IMR-90 (cell line): ENCODE data around the gene EEF1B2. TPM values are rescaled to one million over a fixed set of nuclear protein-coding genes. Genes with fewer than 3 reads are reported as not detected.

Source experiments
- ATAC-seq: fragments of 200-7000 bp; cut with Tn5 transposase; 2 replicates; pipeline ENCODE4 v1.9.1; 2020; ENCODE audit warnings: low read depth, mild to moderate bottlenecking, moderate library complexity
- BruUV-seq: library from RNA; stranded (reverse); fragments of 400-500 nt; replicated peaks from 2 replicates; lab custom pipeline; 2021; lab: Mats Ljungman, UMichigan
- CTCF ChIA-PET: fragments of 300-600 bp; formaldehyde crosslinking; extraction: SDS; loops from one replicate; lab custom pipeline; 2021; ENCODE audit warnings: antibody characterized with exemption; lab: Yijun Ruan, JAX
- POLR2A ChIA-PET: fragments of 300-600 bp; sonication (Branson Sonifier 250); formaldehyde crosslinking; loops from one replicate; lab custom pipeline; 2022; ENCODE audit warnings: antibody characterized with exemption; ENCODE audit not compliant: unreplicated experiment; lab: Charles Lee
- DNase-seq: peaks from one replicate; pipeline ENCODE4 v3.0.0; 2013
- H2AFZ ChIP-seq: replicated peaks from 2 replicates; pipeline ENCODE3; 2013; ENCODE audit warnings: low read length, mild to moderate bottlenecking; ENCODE audit not compliant: poor library complexity
- H2AK5ac ChIP-seq: 2 replicates; pipeline ENCODE4 v1.6.1; 2013; ENCODE audit warnings: low read depth, low read length, inconsistent platforms
- H2AK9ac ChIP-seq: replicated peaks from 2 replicates; pipeline ENCODE3; 2013; ENCODE audit warnings: mild to moderate bottlenecking, low read depth, low read length, moderate library complexity; ENCODE audit not compliant: poor library complexity
- H2BK120ac ChIP-seq: 2 replicates; pipeline ENCODE4 v1.6.1; 2013; ENCODE audit warnings: low read depth, low read length, inconsistent platforms
- H2BK15ac ChIP-seq: 3 replicates; pipeline ENCODE4 v1.6.1; 2013; ENCODE audit warnings: low read depth, low read length, inconsistent platforms
- H2BK20ac ChIP-seq: 2 replicates; pipeline ENCODE4 v1.6.1; 2013; ENCODE audit warnings: low read depth, mild to moderate bottlenecking, inconsistent platforms, low read length, moderate library complexity
- H2BK5ac ChIP-seq: 2 replicates; pipeline ENCODE4 v1.6.1; 2013; ENCODE audit warnings: mild to moderate bottlenecking, low read depth, low read length, inconsistent platforms; ENCODE audit not compliant: poor library complexity, severe bottlenecking
- H3K14ac ChIP-seq: replicated peaks from 2 replicates; pipeline ENCODE4 v1.6.1; 2013; ENCODE audit warnings: low read depth, low read length, inconsistent platforms
- H3K18ac ChIP-seq: 2 replicates; pipeline ENCODE4 v1.6.1; 2013; ENCODE audit warnings: low read depth, low read length, control low read depth
- H3K23ac ChIP-seq: 2 replicates; pipeline ENCODE4 v1.6.1; 2013; ENCODE audit warnings: low read depth, low read length, inconsistent platforms
- H3K27ac ChIP-seq: 2 replicates; pipeline ENCODE4 v1.5.1; 2013; ENCODE audit warnings: mild to moderate bottlenecking, control low read depth, low read length; ENCODE audit not compliant: insufficient read depth
- H3K27me3 ChIP-seq: 2 replicates; pipeline ENCODE4 v1.6.1; 2013; ENCODE audit warnings: low read length; ENCODE audit not compliant: control insufficient read depth, insufficient read depth
- H3K36me3 ChIP-seq: 2 replicates; pipeline ENCODE4 v1.6.1; 2013; ENCODE audit warnings: low read length, mixed read lengths; ENCODE audit not compliant: control insufficient read depth, insufficient read depth
- H3K4ac ChIP-seq: 2 replicates; pipeline ENCODE4 v1.6.1; 2013; ENCODE audit warnings: low read depth, low read length, inconsistent platforms
- H3K4me1 ChIP-seq: 2 replicates; pipeline ENCODE4 v1.6.1; 2013; ENCODE audit warnings: low read length, mixed read lengths; ENCODE audit not compliant: control insufficient read depth, insufficient read depth
- H3K4me2 ChIP-seq: 2 replicates; pipeline ENCODE4 v1.6.1; 2013; ENCODE audit warnings: low read depth, mild to moderate bottlenecking, control low read depth, low read length, moderate library complexity
- H3K4me3 ChIP-seq: 2 replicates; pipeline ENCODE4 v1.5.1; 2013; ENCODE audit warnings: low read depth, mild to moderate bottlenecking, control low read depth, low read length, moderate library complexity; ENCODE audit not compliant: insufficient read depth
- H3K56ac ChIP-seq: 2 replicates; pipeline ENCODE4 v1.6.1; 2013; ENCODE audit warnings: low read length, inconsistent platforms; ENCODE audit not compliant: insufficient read depth; ENCODE audit errors: extremely low read depth
- H3K79me1 ChIP-seq, 2 experiments: 2 replicates each; pipeline ENCODE4 v1.6.1; 2013; ENCODE audit warnings: low read length in 2 of 2, inconsistent platforms in 1 of 2, low read depth in 1 of 2
- H3K9ac ChIP-seq: 2 replicates; pipeline ENCODE4 v1.6.1; 2013; ENCODE audit warnings: low read depth, low read length, control low read depth
- H3K9me1 ChIP-seq: 2 replicates; pipeline ENCODE4 v1.6.1; 2013; ENCODE audit warnings: low read length, inconsistent platforms; ENCODE audit not compliant: insufficient read depth
- H3K9me3 ChIP-seq: 2 replicates; pipeline ENCODE4 v1.6.1; 2013; ENCODE audit warnings: low read length; ENCODE audit not compliant: control insufficient read depth, insufficient read depth
- H4K20me1 ChIP-seq: 2 replicates; pipeline ENCODE4 v1.6.1; 2013; ENCODE audit warnings: low read length, inconsistent platforms; ENCODE audit not compliant: insufficient read depth
- H4K5ac ChIP-seq: 2 replicates; pipeline ENCODE4 v1.6.1; 2013; ENCODE audit warnings: mild to moderate bottlenecking, low read depth, low read length, control low read depth
- H4K8ac ChIP-seq, 2 experiments: 2 replicates each; pipeline ENCODE4 v1.6.1; 2013; ENCODE audit warnings: low read depth in 2 of 2, low read length in 2 of 2, control low read depth in 1 of 2, inconsistent platforms in 1 of 2
- H4K91ac ChIP-seq: 2 replicates; pipeline ENCODE4 v1.6.1; 2013; ENCODE audit warnings: low read depth, low read length, inconsistent platforms; ENCODE audit not compliant: insufficient read depth
- BHLHE40 ChIP-seq: fragments of 150-350 bp; IDR thresholded peaks from 2 replicates; pipeline ENCODE4 v1.6.1; 2016; ENCODE audit warnings: mild to moderate bottlenecking, low read depth, low read length
- CEBPB ChIP-seq: IDR thresholded peaks from 2 replicates; pipeline ENCODE4 v1.6.1; 2012; ENCODE audit warnings: low read depth, low read length, improper control_type of control experiment
- CHD1 ChIP-seq: IDR thresholded peaks from 2 replicates; pipeline ENCODE4 v1.6.1; 2012; ENCODE audit warnings: low read depth, low read length, improper control_type of control experiment
- FOS ChIP-seq: fragments of 150-350 bp; IDR thresholded peaks from 2 replicates; pipeline ENCODE4 v1.6.1; 2016; ENCODE audit warnings: low read depth, low read length
- MAFK ChIP-seq: IDR thresholded peaks from 2 replicates; pipeline ENCODE4 v1.6.1; 2012; ENCODE audit warnings: low read depth, low read length, improper control_type of control experiment
- MAZ ChIP-seq: IDR thresholded peaks from 2 replicates; pipeline ENCODE4 v1.6.1; 2012; ENCODE audit warnings: low read depth, mild to moderate bottlenecking, low read length, improper control_type of control experiment, moderate library complexity, borderline replicate concordance
- MXI1 ChIP-seq: IDR thresholded peaks from 2 replicates; pipeline ENCODE4 v1.6.1; 2012; ENCODE audit warnings: low read depth, mild to moderate bottlenecking, low read length, moderate library complexity, borderline replicate concordance
- NFE2L2 ChIP-seq: fragments of 150-350 bp; IDR thresholded peaks from 2 replicates; pipeline ENCODE4 v1.6.1; 2016; ENCODE audit warnings: low read depth, mild to moderate bottlenecking, low read length
- POLR2A ChIP-seq: IDR thresholded peaks from 2 replicates; pipeline ENCODE4 v1.6.1; 2012; ENCODE audit warnings: mild to moderate bottlenecking, low read depth, low read length
- RAD21 ChIP-seq: IDR thresholded peaks from 2 replicates; pipeline ENCODE4 v1.6.1; 2012; ENCODE audit warnings: low read length, improper control_type of control experiment
- RCOR1 ChIP-seq: IDR thresholded peaks from 2 replicates; pipeline ENCODE4 v1.6.1; 2012; ENCODE audit warnings: mild to moderate bottlenecking, low read length, improper control_type of control experiment; ENCODE audit not compliant: insufficient replicate concordance
- RFX5 ChIP-seq: IDR thresholded peaks from 2 replicates; pipeline ENCODE4 v1.8.0; 2012; ENCODE audit warnings: low read depth, mild to moderate bottlenecking, low read length, moderate library complexity
- SMC3 ChIP-seq: fragments of 150-350 bp; IDR thresholded peaks from 2 replicates; pipeline ENCODE4 v1.6.1; 2016; ENCODE audit warnings: low read depth, mild to moderate bottlenecking, antibody characterized with exemption, low read length, moderate library complexity
- USF2 ChIP-seq: fragments of 150-350 bp; IDR thresholded peaks from 2 replicates; pipeline ENCODE4 v1.6.1; 2017; ENCODE audit warnings: mild to moderate bottlenecking, antibody characterized with exemption, low read length, low read depth
- WGBS, 2 experiments: methylation state at CpG; one replicate each; pipeline versions ENCODE4 v1.1.5 to v1.1.7; 2013; ENCODE audit warnings: missing lambda C conversion rate in 2 of 2; ENCODE audit not compliant: insufficient read length in 1 of 2; ENCODE audit errors: extremely low coverage in 2 of 2; 5-methylcytosine and 5-hydroxymethylcytosine counted together
- dilution Hi-C: fragments of 300-500 bp; cut with HindIII; formaldehyde crosslinking; loops from one replicate; pipeline ENCODE4 v1.14.3; 2018; ENCODE audit warnings: low sequenced_read_pairs; ENCODE audit not compliant: unreplicated experiment
- in situ Hi-C: fragments of 300-500 bp; cut with MboI; formaldehyde crosslinking; loops from 3 replicates; pipeline ENCODE4 v1.14.3; 2019; ENCODE audit warnings: low sequenced_read_pairs, inconsistent platforms, mixed read lengths
- intact Hi-C: fragments of 100-400 bp; cut with micrococcal nuclease; formaldehyde crosslinking; loops from 2 replicates; pipeline ENCODE4 v1.10.0; 2022
- polyA plus RNA-seq, 3 experiments: library from polyadenylated mRNA; depleted of rRNA; stranded (reverse); fragments of >200 nt; gene quantifications; 2 replicates each; pipeline ENCODE4 v1.2.3, GENCODE V29; 2012; ENCODE audit warnings: low replicate concordance in 1 of 3
- total RNA-seq: library from RNA; depleted of rRNA; stranded (reverse); fragments of >200 nt; gene quantifications from 2 replicates; pipeline ENCODE4 v1.2.3, GENCODE V29; 2012
- TF ChIP-seq, protein P1 (sequence below): fragments of 150-350 bp; IDR thresholded peaks from 2 replicates; pipeline ENCODE4 v1.6.1; 2016; ENCODE audit warnings: low read depth, mild to moderate bottlenecking, low read length, moderate library complexity, borderline replicate concordance
- TF ChIP-seq, protein P2 (sequence below): conservative IDR thresholded peaks from 2 replicates; pipeline ENCODE4 v1.5.1; 2012; ENCODE audit warnings: mild to moderate bottlenecking, low read depth, low read length, improper control_type of control experiment

The EEF1B2 gene
- total and polyA plus RNA-seq, 2 of the 4 experiments (the other 2 are of a cell fraction): 574 to 751 TPM

DNA sequence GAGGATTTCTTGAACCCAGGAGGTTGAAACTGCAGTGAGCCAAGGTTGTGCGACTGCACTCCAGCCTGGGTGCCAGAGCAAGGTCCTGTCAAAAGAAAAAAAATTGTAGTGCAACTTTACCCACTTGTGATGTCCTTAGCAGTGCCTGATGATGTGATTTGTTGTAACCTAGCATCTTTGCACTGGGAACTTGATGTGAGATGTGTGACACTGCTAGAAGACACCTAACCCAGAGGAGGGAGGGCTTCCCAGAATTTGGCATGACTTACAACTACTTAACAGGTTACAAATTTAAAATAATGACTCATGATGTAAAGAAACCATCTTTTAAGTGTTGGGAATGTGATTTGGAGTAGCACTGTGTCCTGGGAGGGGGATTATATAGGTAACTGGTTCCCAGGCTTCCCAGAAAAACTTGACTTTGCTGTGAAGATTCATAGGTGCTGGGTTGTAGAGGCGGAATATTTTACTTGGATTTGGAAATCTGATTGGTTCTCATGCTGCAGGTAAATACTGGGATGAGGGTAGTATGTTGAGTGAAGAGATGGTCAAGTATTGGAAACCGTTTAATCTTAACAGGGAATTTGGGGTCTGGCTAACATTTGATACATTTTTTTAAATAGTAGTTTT, 3.7 kb downstream of the EEF1B2 start:
- Histone ChIP-seq H4K20me1 (peaks cover 9% of the 10 kb centered on the region; the same call in 1 of the 2 replicates), H2AFZ (no peak overlapping the region), H3K9me1 (no peaks in the 10 kb centered on the region), H3K4me2 (no peak overlapping the region), H3K4me1 (peaks cover 2% of the 10 kb centered on the region), H2AK9ac (no peak overlapping the region), H2BK5ac (no peak overlapping the region), H2BK120ac (no peak overlapping the region), H4K8ac (no peak overlapping the region), H3K27me3 (no peaks in the 10 kb centered on the region), H3K4ac (no peak overlapping the region), H4K5ac (no peak overlapping the region), H3K9me3 (no peaks in the 10 kb centered on the region), H3K4me3 (no peak overlapping the region), H2AK5ac (no peak overlapping the region), H3K14ac (no peak overlapping the region), H3K27ac (no peak overlapping the region), H3K56ac (no peak overlapping the region), H2BK15ac (no peak overlapping the region), H4K91ac (no peak overlapping the region), H3K18ac (no peak overlapping the region), H3K23ac (no peak overlapping the region), H3K36me3 (peaks cover 20% of the 10 kb centered on the region), H2BK20ac (no peak overlapping the region), H3K9ac (no peak overlapping the region), H3K79me1 (peaks cover 18 to 45% of the 10 kb centered on the region in 2 experiments)
- WGBS, 2 experiments: 86% methylated on average over 1 of the region's 3 CpGs; no CpG with 5 or more reads in 1 of the 2 experiments
- POLR2A ChIA-PET: no interaction called here
- no peak for TF ChIP-seq FOS
- TF ChIP-seq, protein P1, sequence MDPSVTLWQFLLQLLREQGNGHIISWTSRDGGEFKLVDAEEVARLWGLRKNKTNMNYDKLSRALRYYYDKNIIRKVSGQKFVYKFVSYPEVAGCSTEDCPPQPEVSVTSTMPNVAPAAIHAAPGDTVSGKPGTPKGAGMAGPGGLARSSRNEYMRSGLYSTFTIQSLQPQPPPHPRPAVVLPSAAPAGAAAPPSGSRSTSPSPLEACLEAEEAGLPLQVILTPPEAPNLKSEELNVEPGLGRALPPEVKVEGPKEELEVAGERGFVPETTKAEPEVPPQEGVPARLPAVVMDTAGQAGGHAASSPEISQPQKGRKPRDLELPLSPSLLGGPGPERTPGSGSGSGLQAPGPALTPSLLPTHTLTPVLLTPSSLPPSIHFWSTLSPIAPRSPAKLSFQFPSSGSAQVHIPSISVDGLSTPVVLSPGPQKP: no peak
- no peak for TF ChIP-seq MAZ
- no peak for TF ChIP-seq MXI1
- TF ChIP-seq CEBPB: no peak
- TF ChIP-seq CHD1: no peak
- no peak for TF ChIP-seq RFX5
- TF ChIP-seq, protein P2, sequence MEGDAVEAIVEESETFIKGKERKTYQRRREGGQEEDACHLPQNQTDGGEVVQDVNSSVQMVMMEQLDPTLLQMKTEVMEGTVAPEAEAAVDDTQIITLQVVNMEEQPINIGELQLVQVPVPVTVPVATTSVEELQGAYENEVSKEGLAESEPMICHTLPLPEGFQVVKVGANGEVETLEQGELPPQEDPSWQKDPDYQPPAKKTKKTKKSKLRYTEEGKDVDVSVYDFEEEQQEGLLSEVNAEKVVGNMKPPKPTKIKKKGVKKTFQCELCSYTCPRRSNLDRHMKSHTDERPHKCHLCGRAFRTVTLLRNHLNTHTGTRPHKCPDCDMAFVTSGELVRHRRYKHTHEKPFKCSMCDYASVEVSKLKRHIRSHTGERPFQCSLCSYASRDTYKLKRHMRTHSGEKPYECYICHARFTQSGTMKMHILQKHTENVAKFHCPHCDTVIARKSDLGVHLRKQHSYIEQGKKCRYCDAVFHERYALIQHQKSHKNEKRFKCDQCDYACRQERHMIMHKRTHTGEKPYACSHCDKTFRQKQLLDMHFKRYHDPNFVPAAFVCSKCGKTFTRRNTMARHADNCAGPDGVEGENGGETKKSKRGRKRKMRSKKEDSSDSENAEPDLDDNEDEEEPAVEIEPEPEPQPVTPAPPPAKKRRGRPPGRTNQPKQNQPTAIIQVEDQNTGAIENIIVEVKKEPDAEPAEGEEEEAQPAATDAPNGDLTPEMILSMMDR: no peak
- no peak for TF ChIP-seq RAD21
- no peak for TF ChIP-seq MAFK
- no peak for TF ChIP-seq POLR2A
- TF ChIP-seq NFE2L2: no peak
- TF ChIP-seq USF2: no peak
- TF ChIP-seq RCOR1: no peak
- TF ChIP-seq BHLHE40: no peak
- no peak for TF ChIP-seq SMC3
- ATAC-seq (no peak), DNase-seq (no peak)
- intact Hi-C loops: no loop called here
- CTCF ChIA-PET: no interaction called here
- BruUV-seq: no TSS peak
- in situ Hi-C loops: loop anchor here (10.0 kb wide), 1 partner anchor 101 kb away; no protein-coding TSS in a partner anchor
- dilution Hi-C loops: no loop called here
